ENCODE data around the gene PPIL3.

PPIL3 gene

DNA sequence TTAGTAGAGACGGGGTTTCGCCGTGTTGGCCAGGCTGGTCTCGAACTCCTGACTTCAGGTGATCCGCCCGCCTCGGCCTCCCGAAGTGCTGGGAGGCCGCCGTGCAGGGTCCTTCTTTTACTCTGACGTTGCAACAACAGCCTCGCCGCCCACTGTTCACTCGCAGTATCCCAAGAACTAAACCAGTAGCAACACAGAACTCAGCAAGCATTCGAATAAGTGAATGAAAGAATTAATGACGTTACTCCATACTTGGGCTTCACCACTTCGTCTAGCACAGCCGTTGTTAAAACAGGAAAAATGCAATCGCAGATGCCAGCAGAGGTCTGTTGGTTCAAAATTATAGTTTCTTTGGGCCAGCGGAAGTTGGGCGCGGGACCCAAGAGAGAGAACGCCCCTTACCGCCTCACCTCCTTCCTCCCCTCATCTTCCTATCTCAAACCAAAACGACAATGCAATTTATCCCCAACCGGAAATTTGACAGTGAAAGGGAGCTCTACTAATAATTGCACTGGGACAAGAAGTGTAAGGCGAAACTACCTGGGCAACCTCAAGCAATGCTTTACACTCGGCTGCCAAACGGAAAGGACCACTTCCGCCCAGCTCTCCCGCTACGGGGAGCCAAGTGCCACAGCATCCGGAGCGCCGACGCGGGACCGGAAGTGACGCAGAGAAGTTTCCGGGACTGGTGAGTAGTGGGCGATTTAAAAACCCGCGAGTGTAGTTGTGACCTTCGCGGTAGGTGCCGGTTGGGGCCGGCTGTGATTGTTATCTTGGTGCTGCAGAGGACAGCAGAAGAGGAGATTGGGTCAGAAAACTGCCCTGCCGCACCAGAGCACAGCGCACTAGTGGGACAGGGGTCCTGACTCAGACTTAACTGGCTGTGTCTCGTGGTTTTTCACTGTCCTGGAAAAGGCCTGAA is at the start of gene PPIL3, which contains the start of gene NIF3L1:
Gene PPIL3 (minus strand): TSS at position 374 of the 922 bp plus-strand sequence. CDS start 1,462 bp downstream, outside the sequence.
Gene NIF3L1 (plus strand): TSS at position 668 of the 922 bp plus-strand sequence. CDS start 2,573 bp downstream, outside the sequence.
- H3K4me3 ChIP-seq (ENCODE audit: low read depth, low read length) = peak within 1 kb of the TSS; percentile 97
- TF ChIP-seq, protein P1, sequence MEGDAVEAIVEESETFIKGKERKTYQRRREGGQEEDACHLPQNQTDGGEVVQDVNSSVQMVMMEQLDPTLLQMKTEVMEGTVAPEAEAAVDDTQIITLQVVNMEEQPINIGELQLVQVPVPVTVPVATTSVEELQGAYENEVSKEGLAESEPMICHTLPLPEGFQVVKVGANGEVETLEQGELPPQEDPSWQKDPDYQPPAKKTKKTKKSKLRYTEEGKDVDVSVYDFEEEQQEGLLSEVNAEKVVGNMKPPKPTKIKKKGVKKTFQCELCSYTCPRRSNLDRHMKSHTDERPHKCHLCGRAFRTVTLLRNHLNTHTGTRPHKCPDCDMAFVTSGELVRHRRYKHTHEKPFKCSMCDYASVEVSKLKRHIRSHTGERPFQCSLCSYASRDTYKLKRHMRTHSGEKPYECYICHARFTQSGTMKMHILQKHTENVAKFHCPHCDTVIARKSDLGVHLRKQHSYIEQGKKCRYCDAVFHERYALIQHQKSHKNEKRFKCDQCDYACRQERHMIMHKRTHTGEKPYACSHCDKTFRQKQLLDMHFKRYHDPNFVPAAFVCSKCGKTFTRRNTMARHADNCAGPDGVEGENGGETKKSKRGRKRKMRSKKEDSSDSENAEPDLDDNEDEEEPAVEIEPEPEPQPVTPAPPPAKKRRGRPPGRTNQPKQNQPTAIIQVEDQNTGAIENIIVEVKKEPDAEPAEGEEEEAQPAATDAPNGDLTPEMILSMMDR (IDR thresholded peaks at IDR 0.05; ENCODE audit: low read depth, low read length) = no peak

DNA sequence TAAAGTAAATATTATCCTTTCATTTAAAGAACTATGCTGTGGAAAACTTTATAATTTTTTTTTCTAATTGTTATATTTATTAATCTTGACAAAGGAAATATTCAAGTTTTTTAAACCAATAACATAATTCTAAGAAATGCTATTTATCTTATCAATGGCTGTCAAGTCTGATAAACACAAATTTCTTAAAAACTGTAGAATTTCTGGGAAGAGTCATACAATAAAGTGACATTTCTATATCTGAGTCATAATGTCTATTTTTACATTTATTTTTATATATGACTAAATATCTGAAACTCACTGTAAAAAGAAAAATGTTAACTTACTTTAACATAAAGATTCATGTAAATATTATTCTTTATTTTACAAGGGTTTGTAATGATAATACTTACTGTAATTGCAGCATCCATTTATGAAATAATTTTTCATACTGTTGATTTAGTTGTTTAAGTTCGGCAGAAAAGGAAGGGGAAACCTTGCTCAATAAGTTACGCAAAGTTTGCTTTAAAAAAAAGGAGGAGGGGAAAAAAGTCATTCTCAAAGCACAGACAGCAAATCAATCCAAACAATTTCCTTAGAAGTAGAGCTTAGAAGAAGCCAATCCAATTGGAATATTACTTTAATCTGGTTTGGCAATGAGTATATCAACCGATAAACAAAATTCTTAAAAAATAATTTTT is 42.2 kb upstream of the PPIL3 start:
- TF ChIP-seq, protein P1 (IDR thresholded peaks at IDR 0.05; ENCODE audit: low read depth, low read length) = no peak
- no peak overlapping the region for H3K4me3 ChIP-seq (ENCODE audit: low read depth, low read length)

DNA sequence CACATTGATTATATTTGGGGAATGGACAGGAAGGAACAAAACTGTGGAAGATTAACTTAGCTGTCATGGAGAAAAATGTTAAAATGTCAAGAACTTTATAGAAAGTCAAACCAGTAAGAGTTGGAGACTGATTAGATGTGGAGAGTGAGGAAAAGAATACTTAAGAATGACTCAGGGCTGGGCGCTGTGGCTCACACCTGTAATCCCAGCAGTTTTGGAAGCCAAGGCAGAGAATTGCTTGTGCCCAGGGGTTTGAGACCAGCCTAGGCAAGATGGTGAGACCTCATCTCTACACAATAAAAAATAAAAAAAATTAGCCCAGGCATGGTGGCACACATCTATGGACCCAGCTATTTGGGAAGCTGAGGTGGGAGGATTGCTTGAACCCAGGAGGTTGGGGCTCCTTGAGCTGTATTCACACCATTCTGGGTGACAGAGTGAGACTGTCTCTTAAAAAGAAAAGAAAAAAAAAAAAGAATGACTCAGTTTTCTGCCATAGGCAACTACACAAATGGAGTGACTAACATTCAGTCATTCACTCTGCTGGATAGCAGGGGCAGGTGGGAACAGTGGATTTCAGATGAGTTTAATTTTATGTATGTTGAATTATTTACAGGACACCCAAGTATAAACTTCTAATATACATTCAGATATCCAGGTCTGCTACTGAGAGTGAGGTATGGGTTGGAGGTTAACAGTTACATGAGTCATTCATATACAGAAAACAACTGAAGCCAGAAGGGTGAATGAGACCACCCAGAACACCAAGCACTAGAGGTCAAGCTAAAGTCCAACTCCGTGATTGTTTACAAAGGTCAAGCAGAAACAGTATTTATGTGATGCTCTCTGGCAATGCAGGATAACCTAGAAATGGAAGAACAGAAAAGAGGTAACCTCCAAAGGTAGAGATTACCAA is 40.7 kb upstream of the PPIL3 start:
- H3K4me3 ChIP-seq (ENCODE audit: low read depth, low read length) = no peak overlapping the region
- TF ChIP-seq, protein P1 (IDR thresholded peaks at IDR 0.05; ENCODE audit: low read depth, low read length) = no peak

DNA sequence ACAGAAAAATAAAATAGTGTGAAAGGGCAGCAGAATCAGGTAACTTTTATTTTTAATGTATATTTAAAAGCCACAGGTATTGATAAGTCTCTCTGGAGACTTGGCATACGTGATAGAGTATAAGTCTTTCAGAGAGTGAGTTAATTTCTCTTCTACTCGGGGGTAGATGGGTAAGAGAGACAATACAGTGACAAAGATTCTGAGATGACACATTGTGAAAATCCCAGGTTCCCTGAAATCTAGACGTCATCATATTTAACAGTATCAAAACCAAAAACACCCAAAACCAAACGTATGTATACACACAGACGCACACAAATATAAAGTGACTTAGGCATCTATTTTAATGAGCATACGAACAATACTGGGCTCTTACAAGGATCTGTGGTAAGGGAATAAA is 33.6 kb upstream of the PPIL3 start:
- TF ChIP-seq, protein P1 (IDR thresholded peaks at IDR 0.05; ENCODE audit: low read depth, low read length) = no peak
- no peak overlapping the region for H3K4me3 ChIP-seq (ENCODE audit: low read depth, low read length)

DNA sequence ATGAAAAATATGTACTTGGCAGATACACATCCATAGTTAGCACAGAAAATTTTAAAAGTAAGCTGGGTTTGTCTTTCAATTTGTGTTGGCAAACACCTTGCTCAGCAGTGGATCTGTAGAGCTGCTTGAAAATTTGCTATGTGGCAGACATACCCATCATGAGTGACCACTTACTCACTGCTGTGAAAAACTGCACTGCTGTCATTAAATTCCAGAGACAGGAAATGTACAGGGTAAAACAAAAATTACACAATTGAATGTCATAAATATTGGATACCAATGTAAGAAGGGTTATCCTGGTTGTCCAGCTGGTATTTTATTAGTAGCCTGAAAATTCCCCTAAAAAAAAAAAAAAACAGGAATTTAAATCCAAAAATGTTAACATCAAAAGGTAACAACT is 24.8 kb upstream of the PPIL3 start:
- TF ChIP-seq, protein P1 (IDR thresholded peaks at IDR 0.05; ENCODE audit: low read depth, low read length) = no peak
- H3K4me3 ChIP-seq (ENCODE audit: low read depth, low read length) = no peak overlapping the region

DNA sequence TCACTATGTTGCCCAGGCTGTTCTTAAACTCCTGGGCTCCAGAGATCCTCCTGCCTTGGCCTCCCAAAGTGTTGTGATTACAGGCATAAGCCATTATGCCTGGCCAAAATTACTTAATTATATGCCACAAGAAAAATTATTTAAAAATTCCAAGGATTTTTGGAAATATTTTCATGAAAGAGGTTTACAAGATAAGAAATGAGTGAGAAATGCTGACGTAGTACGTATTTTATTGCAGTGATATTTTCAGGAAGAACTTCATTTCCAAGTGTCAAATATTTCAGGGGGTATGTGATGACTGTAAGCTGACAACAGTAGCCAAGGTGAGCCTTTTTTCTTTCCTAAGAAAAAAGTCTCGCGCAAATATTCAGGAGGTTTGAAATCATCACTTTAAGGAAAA is 21.1 kb upstream of the PPIL3 start:
- TF ChIP-seq, protein P1 (IDR thresholded peaks at IDR 0.05; ENCODE audit: low read depth, low read length) = no peak
- no peak overlapping the region for H3K4me3 ChIP-seq (ENCODE audit: low read depth, low read length)

Data from WI38 (cell line).